Measurements from ENCODE around the gene CCDC152.
"Not testable (repeated sequence)": the region's sequence is repeated elsewhere in the genome, so short reads cannot be mapped to it uniquely, and the experiment has no call there.

Gene CCDC152

DNA sequence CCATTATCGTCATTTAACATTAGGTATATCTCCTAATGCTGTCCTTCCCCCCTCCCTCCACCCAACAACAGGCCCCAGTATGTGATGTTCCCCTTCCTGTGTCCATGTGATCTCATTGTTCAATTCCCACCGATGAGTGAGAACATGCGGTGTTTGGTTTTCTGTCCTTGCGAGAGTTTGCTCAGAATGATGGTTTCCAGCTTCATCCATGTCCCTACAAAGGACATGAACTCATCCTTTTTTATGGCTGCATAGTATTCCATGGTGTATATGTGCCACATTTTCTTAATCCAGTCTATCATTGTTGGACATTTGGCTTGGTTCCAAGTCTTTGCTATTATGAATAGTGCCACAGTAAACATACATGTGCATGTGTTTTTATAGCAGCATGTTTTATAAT, 87.8 kb downstream of the CCDC152 start:
- not testable (repeated sequence) for ATAC-seq; H3K4me1 Mint-ChIP-seq; H3K4me3 Mint-ChIP-seq; H3K9me3 Mint-ChIP-seq; H3K27ac Mint-ChIP-seq; H3K36me3 Mint-ChIP-seq; DNase-seq (ENCODE audit: low spot score in 2 of 2)

DNA sequence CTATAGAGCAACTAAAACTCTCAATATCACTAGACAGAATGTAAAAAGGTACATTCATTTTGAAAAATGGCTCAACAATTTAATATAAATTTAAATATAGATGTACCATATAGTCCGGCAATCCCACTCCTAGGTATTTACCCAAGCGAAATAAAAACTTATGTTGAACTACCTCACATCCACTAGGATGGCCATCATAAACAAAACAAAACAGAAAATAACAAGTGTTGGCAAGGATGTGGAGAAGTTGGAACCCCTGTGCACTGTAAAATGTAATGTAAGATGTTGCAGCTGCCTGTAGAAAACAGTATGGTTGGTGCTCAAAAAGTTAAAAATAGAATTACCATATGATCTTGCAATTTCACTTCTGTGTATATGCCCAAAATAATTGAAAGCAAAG, 91.9 kb downstream of the CCDC152 start:
- no peaks in the 10 kb centered on the region for H3K36me3 Mint-ChIP-seq
- no peak for DNase-seq (ENCODE audit: low spot score in 2 of 2)

DNA sequence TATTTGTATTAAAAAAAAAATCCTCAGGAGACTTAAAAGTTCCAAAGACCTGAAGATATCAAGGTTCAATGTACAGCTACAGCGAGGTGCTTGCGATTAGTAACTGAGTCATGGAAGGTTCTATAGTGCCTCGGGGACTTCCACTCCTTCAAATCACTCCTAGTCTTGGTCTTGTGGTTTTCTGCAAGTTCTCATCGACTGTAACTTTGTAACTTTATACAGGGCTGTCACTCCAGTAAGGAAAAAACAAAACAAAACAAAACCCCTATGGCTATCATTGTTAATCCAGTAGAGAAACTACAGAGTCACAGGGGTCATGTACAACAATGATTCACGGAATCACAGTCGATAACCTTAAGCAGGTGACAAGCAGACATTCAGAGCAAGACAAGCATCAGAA, 94.9 kb downstream of the CCDC152 start:
- Mint-ChIP-seq H3K4me1 (no peaks in the 10 kb centered on the region), H3K9me3 (no peaks in the 10 kb centered on the region), H3K36me3 (no peaks in the 10 kb centered on the region), H3K27ac (no peak overlapping the region), H3K4me3 (no peak overlapping the region)
- DNase-seq (ENCODE audit: low spot score in 2 of 2), result no peak
- peak; percentile 89 for ATAC-seq

More for the DNA sequence above, 91.9 kb downstream of the CCDC152 start:
- no peak overlapping the region for H3K4me3 Mint-ChIP-seq
- ATAC-seq, result no peak
- no peak overlapping the region for H3K27ac Mint-ChIP-seq
- no peaks in the 10 kb centered on the region for H3K9me3 Mint-ChIP-seq
- no peaks in the 10 kb centered on the region for H3K4me1 Mint-ChIP-seq

Data from stimulated activated effector memory CD8-positive, alpha-beta T cell treated with anti-CD3 and anti-CD28 coated beads, Interleukin-12 subunit alpha, Interleukin-12 subunit beta, amount 100 ng/mL, for 72 hours (primary cell).